ENCODE results near the gene CENPT.
"Not testable (repeated sequence)": the region's sequence is repeated elsewhere in the genome, so short reads cannot be mapped to it uniquely, and the experiment has no call there.

Gene CENPT

GRCh38 chr16:67874372-67874771 lies 26.9 kb upstream of the CENPT start:
- DNase-seq, result no peak

GRCh38 chr16:67873435-67874370 lies 26.2 kb upstream of the CENPT start:
- peak; percentile 5 to 38 (median 15) for DNase-seq

DNA sequence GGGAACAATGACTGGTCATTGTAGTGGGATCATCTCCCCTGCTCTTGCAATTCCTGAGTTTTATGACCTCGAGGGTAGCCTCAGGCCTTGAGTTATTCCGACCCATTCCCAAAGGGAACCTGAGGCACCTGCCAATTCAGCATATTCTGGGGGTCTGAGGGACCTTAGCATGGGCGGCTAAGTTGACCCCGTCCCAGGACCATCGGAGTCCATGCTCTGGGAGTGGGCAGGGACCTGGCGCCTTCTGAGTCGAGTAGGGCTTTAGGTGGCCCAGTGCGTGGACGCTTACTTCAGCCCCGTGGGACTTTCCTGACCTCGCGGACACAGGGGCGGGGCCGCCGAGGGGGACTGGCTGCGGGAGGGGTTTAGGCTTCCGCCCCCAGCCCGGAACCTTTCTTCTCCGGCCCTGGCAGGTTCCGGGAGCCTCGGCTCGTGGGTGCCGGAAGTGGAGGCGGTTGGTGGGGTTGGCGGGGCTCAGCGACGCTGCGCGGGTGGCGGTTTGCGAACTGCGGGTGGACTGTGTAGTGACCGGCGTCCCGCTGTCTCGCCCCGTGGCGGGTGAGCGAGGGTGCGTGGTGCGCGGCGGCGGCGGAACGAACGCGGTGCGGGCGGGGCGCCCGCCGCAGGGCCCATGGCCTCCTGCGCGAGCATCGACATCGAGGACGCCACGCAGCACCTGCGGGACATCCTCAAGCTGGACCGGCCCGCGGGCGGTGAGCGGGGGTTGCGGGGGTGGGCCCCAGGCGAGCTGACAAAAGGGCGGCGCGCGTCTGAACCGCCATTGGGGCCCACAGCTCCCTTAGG lies 25.3 kb upstream of the CENPT start, which contains the start of gene EDC4:
TSS of gene EDC4 (plus strand) at position 422 of the 804 bp plus-strand sequence. CDS start at position 632, 210 bp downstream.
- DNase-seq, result peak; percentile 92 to 96 (median 94)

DNA sequence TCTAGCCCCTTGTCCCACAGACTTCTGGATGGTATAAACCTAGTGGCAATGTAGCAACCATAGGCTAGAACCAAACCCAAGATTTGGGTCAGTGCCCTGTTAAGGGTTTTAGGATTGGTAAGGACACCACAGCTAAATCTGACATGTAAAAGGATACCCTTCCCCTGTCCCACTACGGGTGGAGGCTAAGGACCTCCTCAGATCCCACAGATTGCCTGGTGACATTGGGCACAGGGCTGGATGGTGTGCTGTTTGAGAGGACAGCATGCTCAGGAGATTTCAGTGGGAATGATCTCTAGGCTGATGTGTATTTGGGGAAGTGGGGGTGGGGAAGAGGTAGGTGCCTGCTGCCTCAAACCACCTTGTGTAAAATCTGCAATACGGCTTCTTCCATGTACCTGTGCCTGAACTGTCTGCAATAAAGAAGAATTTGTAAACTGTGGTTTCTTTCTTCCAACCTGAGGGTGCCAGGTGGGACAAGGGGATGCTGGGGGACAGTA lies 24.7 kb upstream of the CENPT start:
- peak in 2 of 4 experiments; percentile 1 to 18 for DNase-seq

DNA sequence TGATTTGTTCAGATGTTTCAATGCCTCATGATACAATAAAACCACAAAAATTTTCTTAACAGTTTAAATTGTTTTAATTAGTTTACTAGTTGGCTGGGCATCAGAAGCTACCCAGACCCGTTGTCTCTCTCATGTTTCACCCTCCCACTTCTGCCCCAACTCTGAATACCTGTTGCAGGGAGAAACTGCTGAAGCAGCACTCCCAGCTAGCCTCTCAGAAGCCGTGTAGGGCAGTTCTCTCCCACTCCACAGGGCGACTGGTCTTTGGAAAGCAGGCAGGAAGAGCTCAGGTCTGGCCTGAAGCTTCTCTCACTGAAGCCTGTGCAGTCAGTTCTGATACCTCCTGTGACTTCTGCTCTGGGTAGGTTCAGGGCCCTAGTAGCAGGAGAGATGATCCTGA lies 23.8 kb upstream of the CENPT start:
- no peak for DNase-seq

DNA sequence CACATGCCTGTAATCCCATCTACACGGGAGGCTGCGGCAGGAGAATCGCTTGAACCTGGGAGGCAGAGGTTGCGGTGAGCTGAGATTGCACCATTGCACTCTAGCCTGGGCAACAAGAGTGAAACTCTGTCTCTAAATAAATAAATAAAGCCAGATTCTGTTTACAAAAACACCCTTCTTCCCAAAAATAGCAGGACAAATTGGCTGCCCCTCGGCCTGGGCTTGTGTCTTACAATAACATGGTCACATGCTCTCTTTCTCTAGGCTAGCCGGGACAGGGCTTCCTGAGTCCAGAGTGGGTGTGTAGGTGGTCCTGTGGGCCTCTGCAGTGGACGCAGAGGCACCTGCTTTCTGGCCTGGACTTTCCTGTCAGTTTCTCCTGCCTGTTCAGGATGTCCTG lies 22.2 kb upstream of the CENPT start:
- DNase-seq, result no peak

- DNase-seq, result no peak
Measured at GRCh38 chr16:67868290-67868689, 20.8 kb upstream of the CENPT start.

DNA sequence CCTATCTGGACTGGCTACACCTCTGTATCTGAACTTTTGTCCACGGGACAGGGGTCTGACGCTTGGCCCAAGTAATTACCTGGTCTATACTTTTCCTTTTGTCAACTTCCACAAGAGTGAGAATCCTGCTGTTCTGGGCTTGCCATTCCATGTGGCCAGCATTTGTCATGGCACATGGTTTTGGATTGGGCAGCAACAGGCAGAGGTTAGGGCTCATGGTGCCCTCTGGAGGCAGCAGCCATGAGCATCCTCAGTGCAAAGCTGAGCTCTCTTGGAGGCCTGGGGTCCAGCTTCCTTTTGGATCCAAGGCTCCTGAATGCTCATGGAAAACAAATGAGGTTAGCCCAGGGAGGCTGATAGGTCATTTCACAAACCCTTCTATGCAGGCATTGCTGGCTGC lies 17.8 kb upstream of the CENPT start:
- peak; percentile 56 to 75 (median 66) for DNase-seq

DNA sequence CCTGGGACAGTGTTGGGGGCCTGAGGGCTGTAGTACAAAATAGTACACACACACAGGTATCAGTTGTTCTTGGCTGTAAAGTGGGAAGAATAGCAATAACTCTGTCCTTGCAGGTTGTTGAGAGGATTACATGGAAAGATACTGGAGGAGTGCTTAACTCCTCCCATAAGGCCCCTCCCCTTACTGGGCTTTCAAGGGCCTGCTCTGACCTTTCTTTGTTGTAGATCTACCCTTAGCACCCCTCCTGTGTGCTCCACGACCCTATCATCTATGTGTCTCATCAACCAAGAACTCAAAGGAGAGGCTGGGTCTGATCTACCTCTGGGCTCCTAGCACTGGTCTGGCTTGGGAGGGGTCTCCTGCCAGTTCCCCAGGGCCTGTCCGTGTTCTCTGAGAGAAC lies 17.1 kb upstream of the CENPT start:
- DNase-seq, result no peak

DNA sequence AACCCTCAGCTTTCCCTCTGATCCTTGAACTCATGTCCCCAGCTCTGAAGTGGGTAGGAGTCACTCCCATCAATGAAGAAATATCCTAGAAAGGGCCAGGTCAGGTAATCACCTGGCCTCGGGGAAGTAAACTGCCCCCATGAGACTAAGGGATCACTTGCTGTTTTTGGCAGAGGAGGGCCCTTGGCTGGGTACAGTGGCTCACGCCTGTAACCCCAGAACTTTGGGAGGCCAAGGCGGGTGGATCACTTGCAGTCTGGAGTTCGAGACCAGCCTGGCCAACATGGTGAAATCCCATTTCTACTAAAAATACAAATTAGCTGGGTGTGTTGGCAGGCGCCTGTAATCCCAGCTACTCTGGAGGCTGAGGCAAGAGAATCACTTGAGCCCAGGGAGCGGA lies 16.6 kb upstream of the CENPT start:
- DNase-seq, result not testable (repeated sequence)

DNA sequence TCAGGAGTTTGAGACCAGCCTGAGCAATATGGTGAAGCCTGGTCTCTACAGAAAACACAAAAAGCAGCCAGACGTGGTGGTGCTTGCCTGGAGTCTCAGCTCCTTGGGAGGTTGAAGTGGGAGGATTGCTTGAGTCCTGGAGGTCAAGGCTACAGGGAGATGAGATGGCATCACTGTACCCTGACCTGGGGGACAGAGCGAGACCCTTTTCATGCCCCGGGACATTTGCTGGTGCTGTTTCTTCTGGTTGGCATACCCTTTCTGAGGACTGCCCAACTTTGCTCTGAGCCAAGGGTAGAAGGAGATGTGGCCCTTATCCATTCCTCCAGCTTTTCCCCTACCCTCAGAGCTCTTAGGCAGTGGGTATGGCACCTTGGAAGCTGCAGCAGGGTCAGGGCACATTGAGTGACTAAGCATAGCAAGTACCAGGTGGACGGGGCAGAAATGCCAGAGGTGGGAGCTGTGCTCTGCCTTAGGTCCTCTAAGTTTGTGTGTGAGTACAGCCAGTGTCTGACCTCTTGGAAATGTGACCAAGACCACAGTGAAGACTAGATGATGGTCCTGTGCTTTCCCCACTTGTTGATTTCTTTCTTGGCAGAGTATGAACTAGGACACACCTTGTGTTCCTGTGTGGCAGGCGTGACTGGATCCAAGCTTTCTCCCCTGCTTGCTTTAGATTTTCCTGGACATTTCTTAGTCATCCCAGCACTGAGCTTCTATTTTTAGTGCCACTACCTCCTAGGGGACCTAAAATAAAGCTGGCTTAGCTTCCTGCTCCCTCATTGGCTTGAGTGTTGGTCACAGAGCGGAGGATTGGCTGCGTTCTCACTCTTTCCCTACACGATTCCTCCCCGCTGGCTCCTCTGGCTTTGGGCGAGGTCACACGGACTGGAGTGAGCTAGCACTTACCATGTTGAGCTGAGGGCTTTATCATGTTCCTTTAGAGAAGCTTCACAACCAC lies 15.4 kb upstream of the CENPT start:
- no peak for DNase-seq

GRCh38 chr16:67861877-67862276 lies 14.4 kb upstream of the CENPT start:
- no peak for DNase-seq

- peak in 1 of 4 experiments; percentile 14 for DNase-seq
Measured at GRCh38 chr16:67860589-67861398, 13.3 kb upstream of the CENPT start.

GRCh38 chr16:67858500-67858899 lies 11.0 kb upstream of the CENPT start:
- peak; percentile 11 to 58 (median 52) for DNase-seq

DNA sequence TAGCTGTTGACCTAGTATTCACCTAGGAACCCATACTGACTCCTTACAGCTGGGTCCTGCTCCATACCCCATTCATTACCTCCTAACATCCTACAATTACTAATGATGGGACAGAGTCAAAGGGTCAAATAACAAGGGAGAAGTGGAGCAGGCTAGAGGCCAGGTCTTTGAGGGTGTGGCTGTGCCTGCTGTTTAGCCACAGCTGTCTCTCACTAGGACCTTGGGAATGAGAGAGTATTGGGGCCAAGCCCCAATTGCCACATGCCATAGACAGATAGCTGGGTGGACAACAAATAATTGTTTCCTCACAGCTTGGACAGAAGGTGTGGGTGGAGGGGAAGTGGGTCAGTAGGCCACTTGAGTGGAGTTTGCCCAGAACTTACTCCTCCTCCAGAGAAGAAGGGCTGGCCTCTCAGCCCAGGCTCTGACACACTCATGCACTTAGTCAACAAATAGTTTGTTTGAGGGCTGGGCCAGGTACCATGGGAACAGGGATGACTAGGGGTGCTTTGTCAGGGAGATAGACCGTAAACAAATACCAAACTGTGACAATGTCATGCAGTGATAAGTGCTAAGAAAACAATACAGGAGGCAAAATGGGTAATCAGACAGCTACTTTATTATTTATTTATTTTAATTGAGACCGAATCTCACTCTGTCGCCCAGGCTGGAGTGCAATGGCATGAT lies 10.2 kb upstream of the CENPT start:
- peak; percentile 89 to 97 (median 92) for DNase-seq

DNA sequence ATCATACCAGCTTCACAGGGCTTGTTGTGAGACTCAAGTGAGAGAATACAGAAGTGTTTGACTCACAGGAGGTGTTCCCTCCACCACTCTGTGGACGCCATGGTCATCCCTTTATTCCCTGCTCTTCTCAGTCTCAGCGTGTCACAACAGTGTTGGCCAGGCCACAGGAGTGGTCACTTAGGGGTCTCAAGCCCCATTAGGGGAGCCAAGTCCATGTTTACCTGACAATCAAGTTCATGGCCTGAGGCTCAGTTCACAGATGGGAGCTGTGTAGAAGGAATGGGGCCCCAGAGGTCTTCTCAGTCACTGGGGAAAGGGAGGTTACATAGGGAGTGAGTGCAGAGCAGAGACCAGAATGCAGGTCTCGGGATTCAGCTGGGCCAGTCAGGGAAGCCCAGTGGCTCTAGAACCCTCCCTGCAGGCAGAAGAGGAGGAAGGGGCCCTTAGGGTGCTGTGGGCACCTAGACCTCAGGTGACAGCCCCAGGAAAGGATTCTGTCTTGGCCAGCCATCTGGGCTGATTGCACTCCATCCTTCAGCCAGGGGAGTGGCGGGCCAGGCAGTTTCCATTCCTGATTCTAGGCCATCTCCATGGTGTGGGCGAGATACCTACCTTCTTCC lies 9.5 kb upstream of the CENPT start:
- no peak for DNase-seq

DNA sequence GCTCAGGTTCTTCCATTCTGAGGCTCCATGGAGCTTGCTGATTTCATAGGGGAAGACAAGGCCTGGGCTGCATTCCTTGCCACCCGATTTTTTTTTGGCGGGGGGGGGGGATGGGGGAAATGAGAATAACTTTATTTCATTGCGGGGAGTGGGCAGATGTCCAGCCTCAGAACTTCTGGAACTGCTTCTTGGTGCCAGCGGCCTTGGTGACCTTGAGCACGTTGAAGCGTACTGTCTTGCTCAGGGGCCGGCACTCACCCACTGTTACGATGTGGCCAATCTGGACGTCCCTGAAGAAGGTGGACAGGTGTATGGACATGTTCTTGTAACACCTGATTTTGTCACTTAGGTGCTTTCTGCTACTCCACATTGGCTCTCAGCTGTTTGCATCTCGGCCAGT lies 8.3 kb upstream of the CENPT start:
- DNase-seq, result no peak

- no peak for DNase-seq
Measured at GRCh38 chr16:67853670-67854069, 6.2 kb upstream of the CENPT start.

DNA sequence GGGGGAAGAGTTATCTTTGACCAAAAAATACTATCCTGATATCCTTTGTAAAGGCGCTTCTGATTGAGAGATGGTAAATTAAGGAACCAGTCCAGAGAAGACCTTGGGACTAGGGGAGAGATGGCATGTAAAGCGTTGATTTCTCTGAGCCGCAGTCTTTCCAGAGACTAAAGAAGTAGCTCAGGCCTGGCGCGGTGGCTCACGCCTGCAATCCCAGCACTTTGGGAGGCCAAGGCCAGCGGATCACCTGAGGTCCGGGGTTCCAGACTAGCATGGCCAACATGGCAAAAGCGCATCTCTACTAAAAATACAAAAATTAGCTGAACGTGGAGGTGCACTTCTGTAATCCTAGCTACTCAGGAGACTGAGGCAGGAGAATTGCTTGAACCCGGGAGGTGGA lies 625 bp upstream of the CENPT start:
- no peak for DNase-seq

All from suppressor macrophage (primary cell).